ENCODE results near the gene PDS5B.
"Not testable (repeated sequence)": the region's sequence is repeated elsewhere in the genome, so short reads cannot be mapped to it uniquely, and the experiment has no call there.

Gene PDS5B, protein sequence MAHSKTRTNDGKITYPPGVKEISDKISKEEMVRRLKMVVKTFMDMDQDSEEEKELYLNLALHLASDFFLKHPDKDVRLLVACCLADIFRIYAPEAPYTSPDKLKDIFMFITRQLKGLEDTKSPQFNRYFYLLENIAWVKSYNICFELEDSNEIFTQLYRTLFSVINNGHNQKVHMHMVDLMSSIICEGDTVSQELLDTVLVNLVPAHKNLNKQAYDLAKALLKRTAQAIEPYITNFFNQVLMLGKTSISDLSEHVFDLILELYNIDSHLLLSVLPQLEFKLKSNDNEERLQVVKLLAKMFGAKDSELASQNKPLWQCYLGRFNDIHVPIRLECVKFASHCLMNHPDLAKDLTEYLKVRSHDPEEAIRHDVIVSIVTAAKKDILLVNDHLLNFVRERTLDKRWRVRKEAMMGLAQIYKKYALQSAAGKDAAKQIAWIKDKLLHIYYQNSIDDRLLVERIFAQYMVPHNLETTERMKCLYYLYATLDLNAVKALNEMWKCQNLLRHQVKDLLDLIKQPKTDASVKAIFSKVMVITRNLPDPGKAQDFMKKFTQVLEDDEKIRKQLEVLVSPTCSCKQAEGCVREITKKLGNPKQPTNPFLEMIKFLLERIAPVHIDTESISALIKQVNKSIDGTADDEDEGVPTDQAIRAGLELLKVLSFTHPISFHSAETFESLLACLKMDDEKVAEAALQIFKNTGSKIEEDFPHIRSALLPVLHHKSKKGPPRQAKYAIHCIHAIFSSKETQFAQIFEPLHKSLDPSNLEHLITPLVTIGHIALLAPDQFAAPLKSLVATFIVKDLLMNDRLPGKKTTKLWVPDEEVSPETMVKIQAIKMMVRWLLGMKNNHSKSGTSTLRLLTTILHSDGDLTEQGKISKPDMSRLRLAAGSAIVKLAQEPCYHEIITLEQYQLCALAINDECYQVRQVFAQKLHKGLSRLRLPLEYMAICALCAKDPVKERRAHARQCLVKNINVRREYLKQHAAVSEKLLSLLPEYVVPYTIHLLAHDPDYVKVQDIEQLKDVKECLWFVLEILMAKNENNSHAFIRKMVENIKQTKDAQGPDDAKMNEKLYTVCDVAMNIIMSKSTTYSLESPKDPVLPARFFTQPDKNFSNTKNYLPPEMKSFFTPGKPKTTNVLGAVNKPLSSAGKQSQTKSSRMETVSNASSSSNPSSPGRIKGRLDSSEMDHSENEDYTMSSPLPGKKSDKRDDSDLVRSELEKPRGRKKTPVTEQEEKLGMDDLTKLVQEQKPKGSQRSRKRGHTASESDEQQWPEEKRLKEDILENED (N-terminal part only)

DNA sequence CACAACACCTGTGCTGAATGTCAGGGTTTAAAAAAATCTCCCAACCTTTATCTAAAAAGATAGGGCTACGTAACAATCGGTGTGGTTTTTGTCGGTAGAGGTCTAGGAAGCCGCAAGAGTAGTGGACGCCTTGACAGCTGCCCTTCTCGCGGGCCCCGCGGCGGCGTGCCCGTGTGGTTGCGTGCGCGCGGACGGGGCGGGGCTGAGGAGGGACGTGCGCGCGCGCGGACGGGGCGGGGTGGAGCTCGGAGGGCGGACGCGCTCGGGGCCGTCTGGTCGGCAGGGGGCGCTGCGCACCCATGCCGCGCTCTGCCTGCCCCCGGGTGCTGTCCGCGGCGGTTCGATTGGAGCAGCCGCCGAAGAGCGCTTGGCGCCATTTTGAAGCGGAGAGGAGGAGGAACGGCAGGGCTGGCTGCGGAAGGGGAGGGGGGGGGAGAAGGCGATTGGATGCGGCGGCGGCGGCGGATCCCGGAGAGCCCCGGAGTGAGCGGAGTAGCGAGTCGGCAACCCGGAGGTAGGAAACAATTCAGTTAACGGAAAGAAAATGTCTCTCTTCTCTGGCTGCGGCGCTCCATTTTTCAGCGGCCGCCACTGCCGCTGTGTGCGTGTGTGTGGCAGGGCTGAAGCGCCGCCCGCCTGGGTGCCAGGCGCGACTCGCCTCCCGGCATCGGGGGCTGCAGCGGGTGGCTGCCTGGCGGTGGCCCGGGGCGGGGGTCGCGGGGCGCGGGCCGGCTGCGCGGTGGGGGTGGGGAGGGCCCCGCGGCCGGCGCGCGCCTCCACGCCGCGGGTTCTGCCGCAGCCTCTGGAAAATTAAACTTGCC lies at the start of gene PDS5B:
Gene PDS5B, plus strand, starts transcription at position 373 of the 821 bp plus-strand sequence. CDS start 62,321 bp downstream, outside the sequence.
- DNase-seq, result peak; percentile 93

DNA sequence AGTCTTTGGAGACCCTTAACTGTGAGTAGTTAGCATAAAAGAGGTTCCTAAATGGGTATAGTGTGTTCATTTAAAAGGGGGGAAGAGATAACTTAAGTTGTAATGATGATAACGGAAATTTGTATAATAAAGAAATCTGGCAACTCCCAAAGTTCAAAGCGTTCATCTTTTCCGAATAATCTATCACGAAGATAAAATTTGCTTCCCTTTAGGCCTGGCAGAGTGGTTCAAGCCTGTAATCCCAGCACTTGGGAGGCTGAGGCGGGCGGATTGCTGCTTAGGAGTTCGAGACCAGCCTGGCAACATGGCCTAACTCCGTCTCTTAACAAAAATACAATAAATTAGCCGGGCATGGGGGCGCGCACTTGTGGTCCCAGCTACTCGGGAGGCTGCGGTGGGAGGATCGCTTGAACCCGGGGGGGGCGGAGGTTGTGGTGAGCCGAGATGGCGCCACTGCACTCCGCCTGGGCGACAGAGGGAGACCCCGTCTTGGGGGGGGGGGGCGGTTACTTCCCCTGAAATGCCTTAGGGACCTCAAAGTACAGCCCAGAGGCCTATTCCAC lies 48.6 kb upstream of the PDS5B start:
- peak; percentile 81 for DNase-seq

DNA sequence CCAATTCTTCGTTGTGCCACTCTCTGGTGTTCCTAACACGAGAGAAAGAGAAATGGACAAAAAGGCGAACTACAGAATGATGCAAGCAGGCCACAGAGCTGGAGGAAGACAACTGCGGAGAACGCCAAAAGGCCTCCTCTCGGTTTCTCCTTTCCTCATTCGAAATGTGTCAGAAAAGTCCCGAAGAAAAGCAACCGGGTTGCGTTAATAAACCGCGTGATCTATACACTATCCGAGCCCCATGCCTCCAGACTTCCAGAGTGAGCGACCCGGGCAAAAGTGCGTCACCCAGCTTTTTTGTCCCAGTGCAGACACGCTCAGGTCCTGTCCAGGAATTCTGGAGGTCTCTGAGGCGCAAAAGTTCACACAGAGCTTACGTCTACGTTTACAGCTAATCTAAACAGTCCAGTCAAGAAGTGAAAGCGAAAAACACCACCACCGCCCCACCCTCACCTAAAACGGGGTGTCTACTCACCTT lies 48.1 kb upstream of the PDS5B start:
- DNase-seq, result peak; percentile 81

DNA sequence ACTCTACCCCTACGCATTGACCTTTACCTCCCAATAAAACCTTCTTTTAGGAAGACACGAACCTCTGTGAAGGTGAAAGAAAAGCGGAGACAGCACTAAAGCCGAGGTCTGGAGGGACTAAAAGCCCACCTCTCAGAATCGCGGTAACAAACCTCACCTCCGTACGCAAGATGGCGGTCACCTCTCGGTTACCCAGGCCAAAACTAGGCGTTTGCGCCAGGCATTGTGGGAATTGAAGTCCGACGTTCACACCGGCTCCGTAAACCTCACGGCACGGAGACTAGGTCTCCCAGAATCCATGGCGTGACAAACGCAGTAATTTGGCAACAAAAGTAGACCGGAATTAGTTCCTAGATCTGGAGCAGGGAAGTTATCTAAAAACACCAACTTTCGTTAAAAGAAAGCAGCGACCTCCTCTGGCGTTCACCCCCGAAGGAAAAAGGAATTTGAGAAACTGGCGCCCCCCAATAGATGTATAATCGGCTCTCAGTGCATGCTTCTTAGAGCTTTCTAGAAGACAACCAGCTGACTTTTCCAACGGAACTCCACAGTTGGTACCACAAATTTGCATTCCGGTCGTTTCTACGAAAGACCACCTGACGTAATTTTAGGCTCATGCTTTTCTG lies 47.5 kb upstream of the PDS5B start, which contains the start of gene N4BP2L2:
Gene N4BP2L2, minus strand, starts transcription at position 175 of the 626 bp plus-strand sequence. CDS start 1,768 bp downstream, outside the sequence.
- peak; percentile 97 for DNase-seq

DNA sequence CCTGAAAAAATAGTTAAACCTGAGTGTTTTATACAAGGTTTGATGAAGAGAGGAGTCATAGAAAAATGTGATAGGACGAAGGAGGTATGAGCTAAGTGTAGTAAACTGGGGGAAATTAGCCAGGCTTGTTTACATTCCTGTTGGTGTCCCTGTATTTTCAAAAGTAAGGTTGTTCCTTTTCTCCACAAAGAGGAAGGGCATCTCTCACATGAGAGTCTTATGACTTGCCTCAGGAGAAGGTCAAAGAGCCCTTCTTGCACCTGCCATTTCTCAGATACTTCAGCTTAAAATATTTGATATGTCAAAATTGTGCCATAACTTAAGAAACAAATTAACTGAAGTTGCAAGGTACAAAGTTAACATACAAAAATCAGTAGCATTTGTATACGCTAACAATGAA lies 44.0 kb upstream of the PDS5B start:
- no peak for DNase-seq

DNA sequence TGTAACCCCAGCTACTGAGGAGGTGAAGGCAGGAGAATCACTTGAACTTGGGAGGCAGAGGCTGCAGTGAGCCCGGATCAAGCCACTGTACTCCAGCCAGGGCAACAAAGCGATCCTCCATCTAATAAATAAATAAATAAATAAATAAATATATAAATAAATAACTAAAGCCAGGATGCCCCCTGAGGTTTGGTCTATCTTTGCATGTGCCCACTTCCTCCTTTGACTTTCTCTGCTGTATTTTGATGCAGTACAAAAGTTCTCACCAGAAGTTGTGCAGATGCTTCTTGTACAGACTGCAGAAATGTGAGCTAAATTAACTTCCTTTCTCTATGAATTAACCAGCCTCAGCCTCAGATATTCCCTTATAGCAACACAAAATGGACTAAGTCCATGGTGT lies 41.2 kb upstream of the PDS5B start:
- no peak for DNase-seq

DNA sequence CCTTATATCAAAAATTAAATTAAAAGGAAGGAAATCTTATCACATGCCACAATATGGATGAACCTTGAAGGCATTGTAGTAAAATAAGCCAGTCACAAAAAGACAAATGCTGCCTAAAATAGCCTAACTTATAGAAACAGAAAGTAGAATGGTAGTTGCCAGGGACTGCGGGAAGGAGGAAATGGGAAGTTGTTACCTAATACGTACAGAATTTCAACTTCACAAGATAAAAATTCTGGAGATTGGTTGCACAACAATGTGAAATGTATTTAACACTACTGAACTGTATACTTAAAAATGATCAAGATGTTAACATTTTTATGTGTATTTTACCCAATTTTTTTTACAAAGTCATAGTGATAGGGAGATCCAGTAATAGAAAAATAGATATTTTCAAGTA lies 37.4 kb upstream of the PDS5B start:
- DNase-seq, result peak; percentile 87

DNA sequence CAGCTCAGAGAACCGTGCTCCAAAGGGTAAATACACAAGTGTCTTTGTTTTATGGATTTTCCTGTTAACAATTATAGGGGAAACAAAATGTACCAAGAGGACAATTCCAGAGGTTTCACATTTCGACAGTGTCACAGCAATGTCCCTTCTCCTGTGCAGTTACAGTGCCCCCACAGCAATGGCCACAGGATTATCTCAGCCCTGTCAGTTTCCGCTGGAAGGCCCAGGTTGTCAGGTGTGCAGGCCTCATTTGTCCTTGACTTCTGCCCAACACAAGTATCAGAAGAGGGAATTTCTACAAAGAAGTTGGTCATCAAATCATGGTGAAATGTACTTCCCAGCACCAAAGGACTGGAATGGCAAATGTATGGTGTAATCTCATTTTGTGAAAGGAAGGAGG lies 36.5 kb upstream of the PDS5B start:
- no peak for DNase-seq

DNA sequence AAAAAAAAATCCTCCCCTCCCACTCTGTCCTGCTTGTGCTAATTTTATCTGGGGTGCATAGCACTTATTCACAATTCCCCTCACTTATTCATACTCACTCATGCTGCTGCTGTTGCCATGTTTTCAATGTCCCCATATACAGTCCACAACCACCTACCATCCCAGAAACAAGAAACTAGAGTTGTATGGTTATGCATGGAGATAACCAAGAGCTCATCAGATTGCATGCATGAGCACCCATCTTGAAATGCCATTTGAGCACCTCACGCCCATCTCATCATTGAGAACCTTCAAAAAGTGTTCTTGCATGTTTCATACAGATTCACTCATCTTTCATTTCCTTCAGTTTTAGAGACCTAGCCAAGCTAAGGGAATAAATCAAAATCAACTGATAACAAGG lies 32.5 kb upstream of the PDS5B start:
- DNase-seq, result no peak

DNA sequence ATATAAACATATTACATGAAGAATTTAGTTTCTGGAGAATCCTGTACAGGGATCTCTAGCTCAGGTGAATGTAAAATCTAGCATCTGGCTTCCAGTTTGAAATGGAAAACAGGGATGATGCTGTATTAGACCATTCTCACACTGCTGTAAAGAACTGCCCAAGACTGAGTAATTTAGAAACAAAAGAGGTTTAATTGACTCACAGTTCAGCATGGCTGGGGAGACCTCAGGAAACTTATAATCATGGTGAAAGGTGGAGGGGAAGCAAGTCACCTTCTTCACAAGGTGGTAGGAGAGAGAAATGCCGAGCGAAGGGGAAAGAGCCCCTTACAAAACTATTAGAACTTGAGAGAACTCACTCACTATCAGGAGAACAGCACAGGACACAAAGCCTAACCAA lies 30.6 kb upstream of the PDS5B start:
- DNase-seq, result no peak

DNA sequence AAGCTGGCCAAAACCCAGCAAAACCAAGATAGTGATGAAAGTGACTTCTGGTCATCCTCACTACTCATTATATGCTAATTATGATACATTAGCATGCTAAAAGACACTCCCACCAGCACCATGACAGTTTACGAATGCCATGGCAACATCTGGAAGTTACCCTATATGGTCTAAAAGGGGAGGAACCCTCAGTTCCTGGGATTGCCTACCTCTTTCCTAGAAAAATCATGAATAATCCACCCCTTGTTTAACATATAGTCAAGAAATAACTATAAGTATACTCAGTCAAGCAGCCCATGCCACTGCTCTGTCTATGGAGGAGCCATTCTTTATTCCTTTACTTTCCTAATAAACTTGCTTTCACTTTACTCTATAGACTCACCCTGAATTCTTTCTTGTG lies 25.4 kb upstream of the PDS5B start:
- DNase-seq, result not testable (repeated sequence)

DNA sequence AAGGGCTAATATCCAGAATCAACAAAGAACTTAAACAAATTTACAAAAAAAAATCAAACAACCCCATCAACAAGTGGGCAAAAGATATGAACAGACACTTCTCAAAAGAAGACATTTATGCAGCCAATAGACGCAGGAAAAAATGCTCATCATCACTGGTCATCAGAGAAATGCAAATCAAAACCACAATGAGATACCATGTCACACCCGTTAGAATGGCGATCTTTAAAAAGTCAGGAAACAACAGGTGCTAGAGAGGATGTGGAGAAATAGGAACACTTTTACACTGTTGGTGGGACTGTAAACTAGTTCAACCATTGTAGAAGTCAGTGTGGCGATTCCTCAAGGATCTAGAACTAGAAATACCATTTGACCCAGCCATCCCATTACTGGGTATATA lies 10.6 kb upstream of the PDS5B start:
- DNase-seq, result not testable (repeated sequence)

DNA sequence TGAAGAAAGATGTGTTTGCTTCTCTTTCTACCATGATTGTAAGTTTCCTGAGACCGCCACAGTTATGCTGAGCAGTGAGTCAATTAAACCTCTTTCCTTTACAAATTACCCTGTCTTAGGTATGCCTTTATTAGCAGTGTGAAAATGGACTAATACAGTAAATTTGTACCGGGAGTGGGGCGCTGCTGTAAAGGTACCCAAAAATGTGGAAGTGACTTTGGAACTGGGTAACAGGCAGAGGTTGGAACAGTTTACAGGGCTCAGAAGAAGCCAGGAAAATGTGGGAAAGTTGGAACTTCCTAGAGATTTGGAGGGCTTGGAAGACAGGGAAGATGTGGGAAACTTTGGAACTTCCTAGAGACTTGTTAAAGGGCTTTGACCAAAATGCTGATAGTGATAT lies 9.2 kb upstream of the PDS5B start:
- DNase-seq, result no peak

DNA sequence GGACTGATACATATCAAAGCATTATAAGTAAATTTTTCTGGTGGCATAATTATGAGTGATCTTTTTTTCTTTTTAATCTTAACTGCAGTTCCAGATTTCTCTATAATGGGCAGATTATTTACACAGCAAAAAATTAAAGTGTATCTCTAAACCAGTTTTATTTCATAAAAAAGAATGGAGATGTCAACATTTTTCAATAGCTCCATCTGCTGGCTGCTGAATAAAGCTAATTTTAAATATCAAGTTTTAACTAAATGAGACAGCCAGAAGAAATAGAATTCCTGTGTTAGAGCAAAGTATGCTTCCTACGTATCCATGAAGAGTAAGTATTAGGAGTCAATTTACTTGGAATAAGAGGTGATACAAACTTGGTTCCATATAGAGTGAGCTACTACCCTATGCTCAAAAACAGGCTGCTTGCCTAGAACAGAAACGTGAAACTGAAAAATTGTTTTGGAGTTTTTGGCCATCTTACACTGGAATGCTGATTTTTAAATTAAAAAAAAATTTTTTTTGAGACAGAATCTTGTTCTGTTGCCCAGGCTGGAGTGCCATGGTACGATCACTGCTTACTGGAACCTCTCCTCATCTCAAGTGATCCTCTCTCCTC lies 5.0 kb upstream of the PDS5B start:
- DNase-seq, result peak; percentile 49

DNA sequence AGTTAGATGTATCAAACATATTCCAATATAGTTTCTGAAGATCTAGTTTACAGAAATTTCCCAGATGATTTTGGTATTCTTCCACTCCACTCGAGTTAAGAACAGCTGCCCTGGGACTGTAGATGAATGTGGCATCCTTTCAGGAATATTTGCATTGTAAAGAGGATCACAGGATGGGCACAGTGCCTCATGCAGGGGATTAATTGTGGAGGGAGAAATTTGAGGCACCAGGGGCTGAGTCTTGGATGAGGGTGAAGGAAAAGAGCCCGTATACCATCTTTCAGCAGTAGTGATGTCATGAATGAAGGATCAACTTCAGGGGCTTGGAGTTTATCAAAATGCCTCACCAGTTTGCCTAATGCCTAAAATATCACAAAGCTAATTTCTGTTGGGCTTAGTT lies 4.0 kb upstream of the PDS5B start:
- DNase-seq, result no peak

DNA sequence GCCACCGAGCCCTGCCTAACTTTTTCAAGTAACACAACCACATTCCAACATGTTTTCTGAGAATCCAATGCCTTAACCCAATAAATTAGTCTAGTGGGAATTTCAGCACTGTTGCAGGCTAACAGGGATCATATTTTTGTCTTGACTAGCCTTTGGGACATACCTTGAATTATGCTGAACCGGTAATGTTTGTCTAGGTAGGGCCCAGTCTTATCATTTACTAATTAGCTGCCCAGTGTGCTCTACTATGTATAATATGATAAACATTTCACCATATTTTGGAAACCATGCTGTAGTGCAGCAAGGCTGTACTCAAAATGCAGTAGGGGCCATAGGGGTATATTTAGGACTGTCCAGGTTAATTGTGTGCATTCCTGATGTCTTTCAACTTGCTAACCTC lies 3.3 kb upstream of the PDS5B start:
- DNase-seq, result no peak

DNA sequence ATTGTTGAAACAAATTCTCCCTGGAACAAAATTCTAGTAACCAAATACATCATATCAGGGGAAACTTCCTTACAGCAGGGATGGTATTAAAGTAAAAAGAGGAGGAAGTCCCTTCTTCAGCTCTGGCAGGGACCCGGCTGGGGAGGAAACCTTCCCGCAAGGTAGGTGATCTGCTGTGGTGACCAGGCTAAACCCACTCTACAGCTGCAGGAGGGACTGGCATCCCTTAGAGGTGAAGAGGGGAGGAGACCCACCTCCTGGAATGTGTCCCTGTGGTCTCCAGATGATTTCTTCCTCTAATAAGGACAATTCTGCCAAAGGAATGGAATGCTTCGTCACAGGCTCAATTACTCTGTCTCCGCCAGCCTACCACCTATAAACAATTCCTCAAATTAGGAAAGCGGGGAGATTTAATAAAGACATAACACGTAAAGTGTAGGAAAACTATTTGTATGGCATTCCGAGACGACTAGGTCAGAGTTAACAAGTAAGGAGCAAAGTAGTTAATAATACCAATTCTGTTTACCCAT lies 637 bp upstream of the PDS5B start:
- peak; percentile 22 for DNase-seq

DNA sequence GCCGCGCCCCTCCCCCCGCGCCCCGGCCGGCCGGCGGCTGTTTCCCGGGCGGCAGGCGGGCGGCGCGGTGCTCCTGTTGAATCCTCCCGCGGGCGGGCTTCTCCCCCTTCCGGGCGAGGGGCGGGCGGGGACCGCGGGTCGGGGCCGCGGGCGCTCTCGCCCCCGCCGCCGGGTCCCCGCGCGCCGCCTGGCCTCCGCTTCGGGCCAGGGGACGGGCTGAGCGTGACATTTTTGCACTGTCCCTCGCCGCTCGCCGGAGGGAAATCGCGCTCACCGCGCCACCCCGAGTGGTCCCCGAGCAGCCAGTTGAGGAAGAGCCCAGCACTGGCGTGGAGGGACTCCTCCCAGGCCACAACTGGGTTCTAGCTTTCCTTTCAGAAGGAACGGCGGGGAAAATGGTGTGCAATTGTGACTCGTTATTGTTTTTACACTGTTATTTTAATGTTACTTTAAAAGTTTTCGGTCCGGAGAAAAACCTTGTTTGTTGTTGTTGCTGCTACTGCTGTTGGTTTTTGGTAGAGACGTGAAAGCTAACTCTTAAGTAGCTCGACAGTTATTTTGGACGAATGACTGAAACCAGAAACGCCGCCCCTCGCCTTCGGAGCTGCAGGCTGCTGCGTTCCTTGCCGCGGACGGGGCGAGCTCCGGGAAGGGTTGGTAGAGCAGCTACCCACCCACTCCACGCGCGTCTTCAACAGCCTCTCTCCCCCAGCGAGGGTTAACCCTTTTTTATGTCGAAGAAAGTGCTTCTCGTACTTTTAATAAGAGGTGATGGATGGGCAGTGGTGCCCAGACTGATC lies 959 bp downstream of the PDS5B start:
- peak; percentile 63 for DNase-seq

DNA sequence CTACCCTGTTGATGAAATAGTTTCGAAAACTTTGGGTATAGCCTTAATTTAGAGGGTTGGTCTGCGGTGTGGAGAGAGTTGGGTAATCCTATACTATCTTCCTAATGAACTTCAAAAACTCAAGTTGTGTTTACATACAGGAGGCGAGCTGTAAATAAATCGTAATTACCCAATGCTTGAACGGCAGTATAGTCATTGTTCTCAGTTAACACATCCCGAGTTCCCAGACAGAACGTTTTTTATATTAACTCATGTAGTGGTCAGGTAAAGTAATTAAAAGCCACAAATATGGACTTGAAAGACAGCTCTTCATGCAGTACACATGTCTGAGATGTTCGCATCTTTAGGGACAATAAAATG lies 1.5 kb downstream of the PDS5B start:
- peak; percentile 54 for DNase-seq

DNA sequence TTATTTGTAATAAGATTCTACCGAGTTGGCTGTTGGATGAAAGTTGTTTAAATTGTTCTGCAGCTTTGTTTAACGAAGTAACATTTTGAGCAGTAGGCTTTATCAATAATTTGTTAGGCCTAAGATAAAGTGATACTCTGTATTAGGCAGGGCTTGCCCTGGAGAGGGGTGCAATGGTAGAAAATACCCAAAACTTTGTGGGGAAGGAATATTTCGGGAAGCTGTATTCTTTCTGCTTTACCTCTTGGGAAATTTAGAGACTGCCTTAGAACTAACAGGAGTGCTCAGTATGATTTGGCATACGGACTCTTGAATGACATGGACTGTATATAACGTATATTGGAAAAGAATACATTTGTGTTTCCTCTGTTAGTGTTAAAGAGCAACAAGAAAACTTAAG lies 2.5 kb downstream of the PDS5B start:
- no peak for DNase-seq
